AG09309 (cell line): ENCODE measurements around the gene ASTN2.

Experiments
- DNase-seq: peaks from one replicate; pipeline ENCODE4 v3.0.0-alpha.2; 2010; ENCODE audit warnings: low read depth
- H3K4me3 ChIP-seq: 2 replicates; pipeline ENCODE4 v1.5.1; 2011; ENCODE audit warnings: mild to moderate bottlenecking, low read depth, low read length, moderate library complexity; ENCODE audit not compliant: control insufficient read depth
- TF ChIP-seq, protein P1 (sequence below): IDR thresholded peaks from 2 replicates; pipeline ENCODE4 v1.5.1; 2011; ENCODE audit warnings: mild to moderate bottlenecking, low read depth, low read length, inconsistent platforms; ENCODE audit not compliant: insufficient read depth, control insufficient read depth; ENCODE audit errors: missing control alignments

ASTN2 gene

DNA sequence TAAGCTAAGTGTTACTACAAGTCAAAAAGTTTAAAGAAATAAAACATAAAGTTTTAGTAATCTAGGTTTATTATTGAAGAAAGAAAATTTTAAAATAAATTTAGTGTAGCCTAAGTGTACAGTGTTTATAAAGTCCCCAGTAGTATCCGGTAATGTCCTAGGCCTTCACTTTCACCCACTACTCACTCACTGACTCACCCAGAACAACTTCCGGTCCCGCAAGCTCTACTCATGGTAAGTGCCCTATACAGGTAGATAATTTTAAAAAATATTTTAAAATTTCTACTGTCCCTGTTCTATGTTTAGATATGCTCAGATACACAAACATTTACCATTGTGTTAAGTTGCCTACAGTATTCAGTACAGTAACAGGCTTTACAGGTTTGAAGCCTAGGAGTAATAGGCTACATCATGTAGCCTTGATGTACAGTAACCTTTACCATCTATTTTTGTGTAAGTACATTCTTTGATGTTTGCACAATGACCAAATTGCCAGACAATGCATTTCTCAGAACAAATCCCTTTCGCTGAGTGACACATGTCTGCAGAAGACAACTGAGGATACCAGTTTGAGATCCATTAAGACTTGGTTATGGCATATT, 474.1 kb downstream of the ASTN2 start:
- TF ChIP-seq, protein P1, sequence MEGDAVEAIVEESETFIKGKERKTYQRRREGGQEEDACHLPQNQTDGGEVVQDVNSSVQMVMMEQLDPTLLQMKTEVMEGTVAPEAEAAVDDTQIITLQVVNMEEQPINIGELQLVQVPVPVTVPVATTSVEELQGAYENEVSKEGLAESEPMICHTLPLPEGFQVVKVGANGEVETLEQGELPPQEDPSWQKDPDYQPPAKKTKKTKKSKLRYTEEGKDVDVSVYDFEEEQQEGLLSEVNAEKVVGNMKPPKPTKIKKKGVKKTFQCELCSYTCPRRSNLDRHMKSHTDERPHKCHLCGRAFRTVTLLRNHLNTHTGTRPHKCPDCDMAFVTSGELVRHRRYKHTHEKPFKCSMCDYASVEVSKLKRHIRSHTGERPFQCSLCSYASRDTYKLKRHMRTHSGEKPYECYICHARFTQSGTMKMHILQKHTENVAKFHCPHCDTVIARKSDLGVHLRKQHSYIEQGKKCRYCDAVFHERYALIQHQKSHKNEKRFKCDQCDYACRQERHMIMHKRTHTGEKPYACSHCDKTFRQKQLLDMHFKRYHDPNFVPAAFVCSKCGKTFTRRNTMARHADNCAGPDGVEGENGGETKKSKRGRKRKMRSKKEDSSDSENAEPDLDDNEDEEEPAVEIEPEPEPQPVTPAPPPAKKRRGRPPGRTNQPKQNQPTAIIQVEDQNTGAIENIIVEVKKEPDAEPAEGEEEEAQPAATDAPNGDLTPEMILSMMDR, result no peak
- DNase-seq, result no peak
- no peak overlapping the region for H3K4me3 ChIP-seq

DNA sequence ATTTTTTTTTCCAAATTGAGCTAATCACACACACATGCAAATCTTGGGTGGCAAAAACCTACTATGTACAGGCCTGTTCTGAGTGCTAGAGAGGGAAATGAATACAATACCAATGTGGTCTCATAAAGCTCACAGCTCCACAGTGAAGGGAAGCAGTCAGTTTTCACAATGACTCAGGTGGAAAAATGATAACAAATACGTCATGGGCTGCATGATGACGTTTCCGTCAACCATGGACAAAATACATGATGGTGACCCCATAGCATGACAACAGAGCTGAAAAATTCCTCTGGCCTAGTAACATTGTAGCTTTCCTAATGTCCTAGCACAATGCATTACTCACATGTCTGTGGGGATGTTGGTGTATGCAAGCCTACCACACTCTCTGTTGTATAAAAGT, 475.2 kb downstream of the ASTN2 start:
- TF ChIP-seq, protein P1, result no peak
- DNase-seq, result no peak
- no peak overlapping the region for H3K4me3 ChIP-seq

DNA sequence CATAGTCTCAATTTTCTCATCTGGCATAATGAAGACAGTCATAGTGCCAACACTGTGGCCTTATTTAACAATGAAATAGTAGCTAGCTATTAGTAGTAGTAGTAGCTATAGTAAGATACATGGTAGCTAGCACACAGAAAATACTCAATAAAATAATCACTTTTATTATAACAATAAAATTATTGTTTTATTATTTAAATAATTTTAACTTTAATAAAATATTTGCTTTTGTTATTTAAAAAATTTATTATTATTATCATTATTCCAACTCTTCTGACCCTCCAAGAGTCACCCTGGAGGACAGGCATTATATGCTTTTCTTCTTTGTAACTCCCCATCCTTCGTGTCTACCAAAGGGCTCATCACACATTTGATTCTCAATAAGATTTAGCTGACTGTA, 475.7 kb downstream of the ASTN2 start:
- DNase-seq, result no peak
- TF ChIP-seq, protein P1, result no peak
- H3K4me3 ChIP-seq, result no peak overlapping the region

DNA sequence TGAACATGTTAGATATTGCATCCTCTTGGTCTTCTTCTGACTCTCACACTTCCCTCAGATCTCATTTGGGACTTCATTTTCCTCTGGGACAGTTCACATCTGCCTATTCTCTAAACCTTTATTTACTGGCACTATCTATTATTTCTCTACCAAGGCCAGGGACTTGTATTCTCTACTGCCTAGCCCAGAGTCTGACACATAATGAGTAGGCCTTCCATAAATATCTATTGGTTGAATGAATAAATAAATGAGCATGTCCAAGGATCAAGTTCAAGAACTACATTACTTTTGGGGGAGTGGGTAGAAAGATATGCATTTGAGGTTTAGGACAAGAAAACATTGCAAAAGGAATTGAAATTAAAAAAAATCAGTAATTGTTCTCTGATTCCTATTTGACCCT, 477.5 kb downstream of the ASTN2 start:
- no peak for DNase-seq
- H3K4me3 ChIP-seq, result no peak overlapping the region
- TF ChIP-seq, protein P1, result no peak

DNA sequence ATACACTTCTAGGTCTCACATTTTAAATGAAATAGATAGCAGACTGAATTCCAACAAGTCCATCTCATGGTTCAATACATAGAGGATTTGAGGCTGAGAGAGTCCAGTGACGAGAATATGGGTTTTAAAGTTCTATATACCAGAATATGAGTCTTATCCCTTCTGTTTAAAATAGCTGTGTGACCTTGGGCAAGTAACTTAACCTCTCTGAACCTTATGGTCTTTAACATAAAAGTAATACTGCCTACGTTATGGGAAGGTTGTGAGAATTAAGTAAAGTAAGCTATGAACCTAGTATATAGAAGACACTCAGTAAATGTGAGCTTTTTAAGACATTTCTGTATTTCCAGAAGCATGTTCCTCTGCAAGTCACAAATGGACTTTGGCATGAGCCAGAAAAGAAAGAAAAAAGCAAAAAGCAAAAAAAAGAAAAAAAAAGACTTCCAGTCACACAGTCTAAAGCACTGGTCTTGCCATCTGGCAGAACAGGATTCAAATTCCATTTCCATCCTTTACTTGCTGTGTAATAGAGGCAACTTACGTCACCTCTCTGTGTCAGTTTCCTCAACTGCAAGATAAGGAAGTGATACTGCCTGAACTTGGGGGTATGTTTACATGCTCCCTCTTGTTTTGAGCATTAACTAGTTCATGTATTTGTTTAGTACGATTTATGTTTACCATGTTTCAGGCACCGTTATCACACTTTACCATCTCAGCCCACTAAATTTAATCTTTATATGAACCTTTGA, 479.5 kb downstream of the ASTN2 start:
- no peak overlapping the region for H3K4me3 ChIP-seq
- TF ChIP-seq, protein P1, result no peak
- DNase-seq, result no peak

DNA sequence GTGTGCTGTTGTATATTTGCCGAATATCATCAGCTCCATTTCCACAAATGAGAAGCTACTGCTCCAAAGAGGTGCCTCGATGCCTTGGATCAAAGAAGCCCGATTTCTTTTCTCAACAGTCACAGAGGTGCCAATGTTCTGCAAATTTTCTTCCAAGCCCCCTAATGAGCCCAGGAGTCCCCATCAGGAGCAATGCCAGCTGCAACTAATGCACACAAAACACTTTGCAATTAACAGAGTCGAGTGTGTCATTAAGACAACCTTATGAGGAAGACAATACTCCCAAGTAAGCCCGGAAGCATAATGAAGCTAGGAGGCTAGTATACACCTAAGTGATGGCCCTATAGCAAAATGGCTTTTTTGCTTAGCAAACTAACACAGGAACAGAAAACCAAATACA, 480.7 kb downstream of the ASTN2 start:
- no peak for DNase-seq
- TF ChIP-seq, protein P1, result no peak

More for the DNA sequence above, 480.7 kb downstream of the ASTN2 start:
- no peak overlapping the region for H3K4me3 ChIP-seq
